Measurements from ENCODE around the gene PRKG1. TPM values are rescaled to one million over a fixed set of nuclear protein-coding genes. Genes with fewer than 3 reads are reported as not detected.

PRKG1 gene
- total RNA-seq, 1 donor from 2014 or later: 17.9 TPM

GRCh38 chr10:51716981-51717380, 642.7 kb downstream of the PRKG1 start:
- Histone ChIP-seq H3K9me3 (no peaks in the 10 kb centered on the region), H3K4me1 (no peaks in the 10 kb centered on the region), H3K36me3 (no peaks in the 10 kb centered on the region), H3K27ac (no peak overlapping the region), H3K27me3 (no peaks in the 10 kb centered on the region), H3K4me3 (no peak overlapping the region)
- intact Hi-C loops (cut with DNase I): no loop called here
- no peak for DNase-seq (ENCODE audit: extremely low spot score in 2 of 2)
- TF ChIP-seq POLR2A (IDR thresholded peaks at IDR 0.05) (no peak), POLR2AphosphoS5 (IDR thresholded peaks at IDR 0.05; ENCODE audit: insufficient read depth in 1 of 2, low read depth in 1 of 2) (no peak)
- TF ChIP-seq, protein P1, sequence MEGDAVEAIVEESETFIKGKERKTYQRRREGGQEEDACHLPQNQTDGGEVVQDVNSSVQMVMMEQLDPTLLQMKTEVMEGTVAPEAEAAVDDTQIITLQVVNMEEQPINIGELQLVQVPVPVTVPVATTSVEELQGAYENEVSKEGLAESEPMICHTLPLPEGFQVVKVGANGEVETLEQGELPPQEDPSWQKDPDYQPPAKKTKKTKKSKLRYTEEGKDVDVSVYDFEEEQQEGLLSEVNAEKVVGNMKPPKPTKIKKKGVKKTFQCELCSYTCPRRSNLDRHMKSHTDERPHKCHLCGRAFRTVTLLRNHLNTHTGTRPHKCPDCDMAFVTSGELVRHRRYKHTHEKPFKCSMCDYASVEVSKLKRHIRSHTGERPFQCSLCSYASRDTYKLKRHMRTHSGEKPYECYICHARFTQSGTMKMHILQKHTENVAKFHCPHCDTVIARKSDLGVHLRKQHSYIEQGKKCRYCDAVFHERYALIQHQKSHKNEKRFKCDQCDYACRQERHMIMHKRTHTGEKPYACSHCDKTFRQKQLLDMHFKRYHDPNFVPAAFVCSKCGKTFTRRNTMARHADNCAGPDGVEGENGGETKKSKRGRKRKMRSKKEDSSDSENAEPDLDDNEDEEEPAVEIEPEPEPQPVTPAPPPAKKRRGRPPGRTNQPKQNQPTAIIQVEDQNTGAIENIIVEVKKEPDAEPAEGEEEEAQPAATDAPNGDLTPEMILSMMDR (IDR thresholded peaks at IDR 0.05): no peak

- Histone ChIP-seq H3K36me3 (no peaks in the 10 kb centered on the region), H3K4me1 (no peaks in the 10 kb centered on the region), H3K27ac (no peak overlapping the region), H3K9me3 (no peaks in the 10 kb centered on the region), H3K27me3 (no peaks in the 10 kb centered on the region), H3K4me3 (no peak overlapping the region)
- TF ChIP-seq POLR2A (IDR thresholded peaks at IDR 0.05) (no peak), POLR2AphosphoS5 (IDR thresholded peaks at IDR 0.05; ENCODE audit: insufficient read depth in 1 of 2, low read depth in 1 of 2) (no peak)
- intact Hi-C loops (cut with DNase I): no loop called here
- no peak for DNase-seq (ENCODE audit: extremely low spot score in 2 of 2)
Observed at GRCh38 chr10:51718804-51719291, 644.6 kb downstream of the PRKG1 start.

DNA sequence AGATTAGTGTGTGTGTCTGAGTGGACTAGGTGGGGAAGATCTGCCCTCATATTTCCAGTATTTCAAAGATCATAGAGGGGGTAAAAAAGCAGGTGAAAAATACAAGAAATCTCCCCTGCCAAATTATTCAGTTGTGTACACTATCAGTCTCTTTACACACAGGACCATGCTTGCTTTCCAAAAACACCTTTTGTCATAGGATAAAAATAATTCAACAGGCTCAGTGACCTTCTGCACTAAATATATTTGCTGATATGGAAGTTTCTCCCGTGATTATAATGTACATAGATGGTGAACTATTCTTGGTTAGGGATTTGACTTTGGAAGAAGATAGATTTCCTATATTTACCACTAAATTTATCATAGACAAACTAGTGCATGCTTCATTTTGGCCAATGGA, 649.8 kb downstream of the PRKG1 start:
- Histone ChIP-seq H3K27me3 (no peaks in the 10 kb centered on the region), H3K27ac (no peak overlapping the region), H3K36me3 (no peaks in the 10 kb centered on the region), H3K4me1 (no peaks in the 10 kb centered on the region), H3K4me3 (no peak overlapping the region), H3K9me3 (no peaks in the 10 kb centered on the region)
- intact Hi-C loops (cut with DNase I): no loop called here
- no peak for DNase-seq (ENCODE audit: extremely low spot score in 2 of 2)
- TF ChIP-seq POLR2AphosphoS5 (IDR thresholded peaks at IDR 0.05; ENCODE audit: insufficient read depth in 1 of 2, low read depth in 1 of 2): no peak
- TF ChIP-seq, protein P1 (IDR thresholded peaks at IDR 0.05): no peak
- no peak for TF ChIP-seq POLR2A (IDR thresholded peaks at IDR 0.05)

GRCh38 chr10:51729822-51730555, 655.7 kb downstream of the PRKG1 start:
- H3K4me3 ChIP-seq: no peak overlapping the region
- no peak for DNase-seq (ENCODE audit: extremely low spot score in 2 of 2)
- no peaks in the 10 kb centered on the region for H3K9me3 ChIP-seq
- no peaks in the 10 kb centered on the region for H3K27me3 ChIP-seq
- H3K27ac ChIP-seq: no peak overlapping the region
- H3K36me3 ChIP-seq: no peaks in the 10 kb centered on the region
- intact Hi-C loops (cut with DNase I): no loop called here
- no peaks in the 10 kb centered on the region for H3K4me1 ChIP-seq
- TF ChIP-seq, protein P1 (IDR thresholded peaks at IDR 0.05): no peak
- TF ChIP-seq POLR2AphosphoS5 (IDR thresholded peaks at IDR 0.05; ENCODE audit: insufficient read depth in 1 of 2, low read depth in 1 of 2) (no peak), POLR2A (IDR thresholded peaks at IDR 0.05) (no peak)

DNA sequence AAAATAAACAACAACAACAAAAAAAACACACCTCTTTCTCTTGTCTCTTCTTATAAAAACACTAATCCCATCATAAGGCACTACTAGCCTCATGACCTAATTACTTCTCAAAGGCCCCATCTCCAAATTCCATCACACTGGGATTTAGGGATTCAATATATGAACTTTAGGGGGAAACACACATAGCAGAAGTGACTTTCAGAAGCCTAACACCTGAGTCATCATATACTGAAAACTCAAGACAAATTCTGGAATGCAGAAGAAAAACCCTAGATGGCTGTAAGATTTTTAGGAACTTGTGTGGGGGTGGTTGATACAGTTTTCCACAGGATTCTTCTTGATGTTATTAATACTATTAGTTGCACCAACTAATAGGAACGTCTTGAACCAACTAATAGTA, 658.8 kb downstream of the PRKG1 start:
- Histone ChIP-seq H3K27me3 (no peaks in the 10 kb centered on the region), H3K4me3 (no peak overlapping the region), H3K9me3 (no peaks in the 10 kb centered on the region), H3K27ac (no peak overlapping the region), H3K36me3 (no peaks in the 10 kb centered on the region), H3K4me1 (no peaks in the 10 kb centered on the region)
- no peak for DNase-seq (ENCODE audit: extremely low spot score in 2 of 2)
- intact Hi-C loops (cut with DNase I): no loop called here
- TF ChIP-seq POLR2AphosphoS5 (IDR thresholded peaks at IDR 0.05; ENCODE audit: insufficient read depth in 1 of 2, low read depth in 1 of 2) (no peak), POLR2A (IDR thresholded peaks at IDR 0.05) (no peak)
- TF ChIP-seq, protein P1 (IDR thresholded peaks at IDR 0.05): no peak
